WTC11 (cell line): ENCODE data around the gene RIOX2. TPM values are rescaled to one million over a fixed set of nuclear protein-coding genes. Genes with fewer than 3 reads are reported as not detected.

Source experiments
- ATAC-seq: fragments of 200-7000 bp; cut with Tn5 transposase; 2 replicates; pipeline ENCODE4 v1.10.0; 2021; ENCODE audit warnings: mild to moderate bottlenecking, moderate library complexity
- CTCF ChIA-PET: fragments of 300-600 bp; sonication (Branson Sonifier 250); formaldehyde crosslinking; loops from one replicate; lab custom pipeline; 2021; ENCODE audit warnings: antibody characterized with exemption; lab: Charles Lee
- POLR2A ChIA-PET: fragments of 350-600 bp; sonication (Branson Sonifier 250); formaldehyde crosslinking; loops from one replicate; lab custom pipeline; 2021; ENCODE audit warnings: antibody characterized with exemption; lab: Charles Lee
- DNase-seq: peaks from one replicate; pipeline ENCODE4 v3.0.0; 2021; ENCODE audit warnings: low spot score
- H3K27ac Mint-ChIP-seq: 2 replicates; pipeline ENCODE4 v1.8.0; 2021; ENCODE audit warnings: mixed read lengths
- H3K27me3 Mint-ChIP-seq: 2 replicates; pipeline ENCODE4 v1.8.0; 2021; ENCODE audit warnings: low read depth, mild to moderate bottlenecking, moderate library complexity, mixed read lengths
- H3K36me3 Mint-ChIP-seq: 2 replicates; pipeline ENCODE4 v1.8.0; 2021; ENCODE audit warnings: mixed read lengths
- H3K4me1 Mint-ChIP-seq: 2 replicates; pipeline ENCODE4 v1.8.0; 2022; ENCODE audit warnings: mixed read lengths
- H3K4me3 Mint-ChIP-seq: 2 replicates; pipeline ENCODE4 v1.8.0; 2021; ENCODE audit warnings: mild to moderate bottlenecking, moderate library complexity, mixed read lengths
- H3K9me3 Mint-ChIP-seq: 2 replicates; pipeline ENCODE4 v1.8.0; 2021; ENCODE audit warnings: mixed read lengths
- E2F1 ChIP-seq: sonication (generic); formaldehyde crosslinking; IDR thresholded peaks from 2 replicates; pipeline ENCODE4 v1.8.0; 2022; ENCODE audit warnings: mild to moderate bottlenecking, missing genetic modification reagents
- ETV6 ChIP-seq: sonication (generic); formaldehyde crosslinking; IDR thresholded peaks from 2 replicates; pipeline ENCODE4 v1.8.1; 2022; ENCODE audit warnings: mild to moderate bottlenecking, missing genetic modification reagents
- HMGXB4 ChIP-seq: sonication (generic); formaldehyde crosslinking; IDR thresholded peaks from 2 replicates; pipeline ENCODE4 v1.8.1; 2023; ENCODE audit warnings: mild to moderate bottlenecking, moderate library complexity, missing genetic modification reagents
- IRF2 ChIP-seq: sonication (generic); formaldehyde crosslinking; IDR thresholded peaks from 2 replicates; pipeline ENCODE4 v1.8.0; 2022; ENCODE audit warnings: low read depth, missing genetic modification reagents, borderline replicate concordance
- JUN ChIP-seq: sonication (generic); formaldehyde crosslinking; IDR thresholded peaks from 2 replicates; pipeline ENCODE4 v1.8.0; 2023; ENCODE audit warnings: mild to moderate bottlenecking, missing genetic modification reagents
- NFE2L1 ChIP-seq: sonication (generic); formaldehyde crosslinking; IDR thresholded peaks from 2 replicates; pipeline ENCODE4 v1.8.1; 2023; ENCODE audit warnings: missing genetic modification reagents
- NR1H2 ChIP-seq: sonication (generic); formaldehyde crosslinking; IDR thresholded peaks from 2 replicates; pipeline ENCODE4 v1.9.0; 2021; ENCODE audit warnings: mild to moderate bottlenecking, moderate library complexity, missing genetic modification reagents
- SMAD4 ChIP-seq: sonication (generic); formaldehyde crosslinking; IDR thresholded peaks from 2 replicates; pipeline ENCODE4 v1.8.0; 2022; ENCODE audit warnings: mild to moderate bottlenecking, missing genetic modification reagents
- SOX15 ChIP-seq: fragments of 250-450 bp; sonication (Bioruptor Pico); IDR thresholded peaks from 2 replicates; pipeline ENCODE4 v1.9.0; 2021; ENCODE audit warnings: mild to moderate bottlenecking
- TEAD1 ChIP-seq: sonication (generic); formaldehyde crosslinking; IDR thresholded peaks from 2 replicates; pipeline ENCODE4 v1.8.0; 2022; ENCODE audit warnings: mild to moderate bottlenecking, missing genetic modification reagents
- TP53 ChIP-seq: sonication (generic); formaldehyde crosslinking; IDR thresholded peaks from 2 replicates; pipeline ENCODE4 v1.8.1; 2023; ENCODE audit warnings: mild to moderate bottlenecking, missing genetic modification reagents
- ZNF219 ChIP-seq: sonication (generic); formaldehyde crosslinking; IDR thresholded peaks from 2 replicates; pipeline ENCODE4 v1.8.0; 2023; ENCODE audit warnings: missing genetic modification reagents, mild to moderate bottlenecking, borderline replicate concordance
- ZNF512 ChIP-seq: sonication (generic); formaldehyde crosslinking; IDR thresholded peaks from 2 replicates; pipeline ENCODE4 v1.8.1; 2022; ENCODE audit warnings: missing genetic modification reagents, borderline replicate concordance
- total RNA-seq: library from RNA; stranded (reverse); gene quantifications from 3 replicates; pipeline ENCODE4 v1.2.3, GENCODE V29; 2021
- TF ChIP-seq, protein P1 (sequence below): sonication (generic); formaldehyde crosslinking; conservative IDR thresholded peaks from 2 replicates; pipeline ENCODE4 v1.8.1; 2022; ENCODE audit warnings: mild to moderate bottlenecking, missing genetic modification reagents
- TF ChIP-seq, protein P2 (sequence below): sonication (generic); formaldehyde crosslinking; IDR thresholded peaks from 2 replicates; pipeline ENCODE4 v1.8.1; 2023; ENCODE audit warnings: mild to moderate bottlenecking, missing genetic modification reagents, moderate library complexity
- TF ChIP-seq, protein P3 (sequence below): sonication (generic); formaldehyde crosslinking; IDR thresholded peaks from 2 replicates; pipeline ENCODE4 v1.8.1; 2022; ENCODE audit warnings: low read depth, missing genetic modification reagents, borderline replicate concordance

The RIOX2 gene
- total RNA-seq, 1 experiment from 2014 or later: 11.0 TPM

GRCh38 chr3:97901313-97902248 is 70.7 kb downstream of the RIOX2 start (continued):
- TF ChIP-seq, protein P1, sequence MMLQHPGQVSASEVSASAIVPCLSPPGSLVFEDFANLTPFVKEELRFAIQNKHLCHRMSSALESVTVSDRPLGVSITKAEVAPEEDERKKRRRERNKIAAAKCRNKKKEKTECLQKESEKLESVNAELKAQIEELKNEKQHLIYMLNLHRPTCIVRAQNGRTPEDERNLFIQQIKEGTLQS (CRISPR knock-in tag): no peak
- TF ChIP-seq ETV6 (CRISPR knock-in tag) (no peak), TP53 (CRISPR knock-in tag) (no peak)

DNA sequence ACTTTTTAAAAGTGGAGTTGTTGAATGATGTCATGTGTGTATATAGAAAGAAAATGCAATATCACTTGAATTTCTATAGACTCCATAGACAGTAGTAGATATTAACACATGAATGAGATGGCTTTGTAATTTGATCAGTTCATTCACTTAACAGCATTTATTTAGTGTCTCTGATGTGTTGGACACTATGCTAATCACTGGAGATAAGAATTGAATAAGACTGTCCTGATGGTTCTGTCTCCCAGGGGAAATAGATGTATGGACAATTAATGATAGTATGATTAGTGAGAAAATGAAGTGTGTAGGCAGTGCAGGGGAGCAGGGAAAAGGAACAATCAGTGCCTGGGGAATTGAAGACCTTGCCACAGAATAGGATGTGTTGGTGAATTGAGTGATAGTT is 72.9 kb downstream of the RIOX2 start:
- Mint-ChIP-seq H3K36me3 (peaks cover 11% of the 10 kb centered on the region), H3K4me3 (no peak overlapping the region), H3K4me1 (peaks cover 29% of the 10 kb centered on the region), H3K9me3 (peaks cover 4% of the 10 kb centered on the region; the same call in 1 of the 2 replicates), H3K27me3 (no peaks in the 10 kb centered on the region), H3K27ac (peak overlapping the region; percentile 0; the same call in 1 of the 2 replicates)
- POLR2A ChIA-PET: no interaction called here
- no peak for TF ChIP-seq TEAD1 (CRISPR knock-in tag)
- TF ChIP-seq NR1H2 (CRISPR knock-in tag): no peak
- TF ChIP-seq ZNF512 (CRISPR knock-in tag): no peak
- no peak for TF ChIP-seq JUN (CRISPR knock-in tag)
- TF ChIP-seq ETV6 (CRISPR knock-in tag): no peak
- no peak for TF ChIP-seq E2F1 (CRISPR knock-in tag)
- TF ChIP-seq HMGXB4: no peak
- ATAC-seq (no peak), DNase-seq (no peak)
- CTCF ChIA-PET: no interaction called here

GRCh38 chr3:97896547-97896946 is 75.7 kb downstream of the RIOX2 start:
- CTCF ChIA-PET: interaction anchor here (0.5 kb wide), 1 partner anchor 81 kb away, joined by 6 read pairs; no protein-coding TSS in a partner anchor
- ATAC-seq (peak; percentile 90), DNase-seq (no peak)
- TF ChIP-seq SOX15 (CRISPR knock-in tag) (no peak), IRF2 (no peak), ZNF512 (CRISPR knock-in tag) (no peak), SMAD4 (CRISPR knock-in tag) (no peak), NFE2L1 (CRISPR knock-in tag) (no peak), ZNF219 (no peak)
- TF ChIP-seq, protein P2, sequence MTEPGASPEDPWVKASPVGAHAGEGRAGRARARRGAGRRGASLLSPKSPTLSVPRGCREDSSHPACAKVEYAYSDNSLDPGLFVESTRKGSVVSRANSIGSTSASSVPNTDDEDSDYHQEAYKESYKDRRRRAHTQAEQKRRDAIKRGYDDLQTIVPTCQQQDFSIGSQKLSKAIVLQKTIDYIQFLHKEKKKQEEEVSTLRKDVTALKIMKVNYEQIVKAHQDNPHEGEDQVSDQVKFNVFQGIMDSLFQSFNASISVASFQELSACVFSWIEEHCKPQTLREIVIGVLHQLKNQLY (CRISPR knock-in tag): no peak
- TF ChIP-seq, protein P3, sequence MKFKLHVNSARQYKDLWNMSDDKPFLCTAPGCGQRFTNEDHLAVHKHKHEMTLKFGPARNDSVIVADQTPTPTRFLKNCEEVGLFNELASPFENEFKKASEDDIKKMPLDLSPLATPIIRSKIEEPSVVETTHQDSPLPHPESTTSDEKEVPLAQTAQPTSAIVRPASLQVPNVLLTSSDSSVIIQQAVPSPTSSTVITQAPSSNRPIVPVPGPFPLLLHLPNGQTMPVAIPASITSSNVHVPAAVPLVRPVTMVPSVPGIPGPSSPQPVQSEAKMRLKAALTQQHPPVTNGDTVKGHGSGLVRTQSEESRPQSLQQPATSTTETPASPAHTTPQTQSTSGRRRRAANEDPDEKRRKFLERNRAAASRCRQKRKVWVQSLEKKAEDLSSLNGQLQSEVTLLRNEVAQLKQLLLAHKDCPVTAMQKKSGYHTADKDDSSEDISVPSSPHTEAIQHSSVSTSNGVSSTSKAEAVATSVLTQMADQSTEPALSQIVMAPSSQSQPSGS (CRISPR knock-in tag): no peak
- TF ChIP-seq, protein P1 (CRISPR knock-in tag): no peak
- H3K4me1 Mint-ChIP-seq: peaks cover 35% of the 10 kb centered on the region
- no peak overlapping the region for H3K4me3 Mint-ChIP-seq
- peak overlapping the region; percentile 3; the same call in 1 of the 2 replicates for H3K27ac Mint-ChIP-seq
- peaks cover 8% of the 10 kb centered on the region; the same call in 1 of the 2 replicates for H3K36me3 Mint-ChIP-seq
- no peaks in the 10 kb centered on the region for H3K9me3 Mint-ChIP-seq
- H3K27me3 Mint-ChIP-seq: no peaks in the 10 kb centered on the region
- POLR2A ChIA-PET: no interaction called here
